ENCODE data around the gene GABPB2.

Gene GABPB2

GRCh38 chr1:151039521-151039920 is 31.0 kb upstream of the GABPB2 start:
- H3K27ac ChIP-seq, result no peak overlapping the region
- no peak for TF ChIP-seq CTCF (conservative IDR thresholded peaks at IDR 0.05)

DNA sequence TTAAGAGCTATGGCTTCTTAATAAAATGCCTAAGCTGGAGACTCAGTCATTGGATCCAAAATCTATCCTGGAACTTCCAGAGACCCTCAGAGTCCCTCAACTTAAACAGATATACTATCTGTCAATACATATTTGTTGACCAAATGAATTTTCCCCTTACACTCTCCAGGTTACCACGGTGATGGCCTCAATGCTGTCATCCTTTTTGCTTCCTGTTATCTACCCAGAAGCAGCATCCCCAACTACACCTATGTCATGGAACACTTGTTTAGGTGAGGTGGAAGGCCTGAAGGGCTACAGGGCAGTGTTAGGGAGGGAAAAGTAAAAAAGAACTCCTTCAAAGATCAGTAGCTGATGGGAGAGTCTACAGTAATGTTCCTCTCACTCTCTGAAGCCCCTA is 27.4 kb upstream of the GABPB2 start:
- no peak overlapping the region for H3K27ac ChIP-seq
- no peak for TF ChIP-seq CTCF (conservative IDR thresholded peaks at IDR 0.05)

GRCh38 chr1:151047591-151047924 is 23.0 kb upstream of the GABPB2 start, which contains the start of gene C1orf56:
Gene C1orf56 (plus strand): TSS chr1:151047751. CDS start chr1:151047848, 97 bp downstream.
- no peak for TF ChIP-seq CTCF (conservative IDR thresholded peaks at IDR 0.05)
- peak within 1 kb of the TSS; percentile 98 for H3K27ac ChIP-seq

DNA sequence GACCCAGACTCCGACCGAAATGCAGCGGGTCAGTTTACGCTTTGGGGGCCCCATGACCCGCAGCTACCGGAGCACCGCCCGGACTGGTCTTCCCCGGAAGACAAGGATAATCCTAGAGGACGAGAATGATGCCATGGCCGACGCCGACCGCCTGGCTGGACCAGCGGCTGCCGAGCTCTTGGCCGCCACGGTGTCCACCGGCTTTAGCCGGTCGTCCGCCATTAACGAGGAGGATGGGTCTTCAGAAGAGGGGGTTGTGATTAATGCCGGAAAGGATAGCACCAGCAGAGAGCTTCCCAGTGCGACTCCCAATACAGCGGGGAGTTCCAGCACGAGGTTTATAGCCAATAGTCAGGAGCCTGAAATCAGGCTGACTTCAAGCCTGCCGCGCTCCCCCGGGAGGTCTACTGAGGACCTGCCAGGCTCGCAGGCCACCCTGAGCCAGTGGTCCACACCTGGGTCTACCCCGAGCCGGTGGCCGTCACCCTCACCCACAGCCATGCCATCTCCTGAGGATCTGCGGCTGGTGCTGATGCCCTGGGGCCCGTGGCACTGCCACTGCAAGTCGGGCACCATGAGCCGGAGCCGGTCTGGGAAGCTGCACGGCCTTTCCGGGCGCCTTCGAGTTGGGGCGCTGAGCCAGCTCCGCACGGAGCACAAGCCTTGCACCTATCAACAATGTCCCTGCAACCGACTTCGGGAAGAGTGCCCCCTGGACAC is 22.5 kb upstream of the GABPB2 start:
- peak overlapping the region; percentile 98 for H3K27ac ChIP-seq
- peak; percentile 72 for TF ChIP-seq CTCF (conservative IDR thresholded peaks at IDR 0.05)

DNA sequence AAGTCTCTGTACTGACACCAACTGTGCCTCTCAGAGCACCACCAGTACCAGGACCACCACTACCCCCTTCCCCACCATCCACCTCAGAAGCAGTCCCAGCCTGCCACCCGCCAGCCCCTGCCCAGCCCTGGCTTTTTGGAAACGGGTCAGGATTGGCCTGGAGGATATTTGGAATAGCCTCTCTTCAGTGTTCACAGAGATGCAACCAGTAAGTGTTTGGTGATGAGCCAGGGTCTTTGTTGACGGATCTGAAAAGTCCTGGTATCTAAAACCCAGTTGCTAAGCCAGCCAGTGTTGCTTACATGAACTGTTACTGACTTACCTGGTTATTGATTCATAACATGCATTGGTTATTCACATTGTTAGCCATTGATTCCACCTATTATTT is 21.9 kb upstream of the GABPB2 start:
- TF ChIP-seq CTCF (conservative IDR thresholded peaks at IDR 0.05), result peak; percentile 33
- H3K27ac ChIP-seq, result peak overlapping the region; percentile 98

- H3K27ac ChIP-seq, result peak overlapping the region; percentile 98
- TF ChIP-seq CTCF (conservative IDR thresholded peaks at IDR 0.05), result no peak
Measured at GRCh38 chr1:151049458-151049857, 21.1 kb upstream of the GABPB2 start.

DNA sequence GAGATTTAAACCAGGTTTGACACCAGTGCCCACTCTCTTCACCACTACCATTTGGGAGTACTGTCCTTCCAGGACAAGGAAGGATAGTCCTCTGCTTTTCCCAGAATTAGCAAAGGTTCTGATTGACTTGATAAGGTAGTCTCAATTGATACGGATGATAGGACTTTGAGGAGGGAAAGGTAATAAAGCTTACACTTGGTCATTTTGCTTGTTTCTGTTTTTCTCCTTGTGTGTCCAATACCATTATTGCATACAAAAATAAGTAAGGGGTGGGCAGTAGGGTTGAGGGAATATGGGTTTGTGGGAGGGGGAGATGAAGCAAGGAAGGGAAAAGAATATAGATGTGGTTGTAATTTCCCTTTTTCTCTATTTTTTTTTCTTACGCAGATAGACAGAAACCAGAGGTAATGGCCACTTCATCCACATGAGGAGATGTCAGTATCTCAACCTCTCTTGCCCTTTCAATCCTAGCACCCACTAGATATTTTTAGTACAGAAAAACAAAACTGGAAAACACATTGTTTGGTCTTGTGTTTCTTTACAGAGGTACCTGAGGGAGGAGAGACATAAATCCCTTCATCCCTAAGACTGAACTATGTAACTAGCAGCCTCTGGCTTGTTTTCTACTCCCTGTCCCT is 20.4 kb upstream of the GABPB2 start:
- peak overlapping the region; percentile 98; the same call in 1 of the 2 replicates for H3K27ac ChIP-seq
- no peak for TF ChIP-seq CTCF (conservative IDR thresholded peaks at IDR 0.05)
